HG02571 (cell line): ENCODE measurements around the gene EXOC6B.

ENCODE experiments used
- ATAC-seq: cut with Tn5 transposase; IDR thresholded peaks from one replicate; pipeline ENCODE4 v1.9.1; 2021; ENCODE audit warnings: mild to moderate bottlenecking, moderate library complexity; ENCODE audit not compliant: unreplicated experiment

Gene EXOC6B

DNA sequence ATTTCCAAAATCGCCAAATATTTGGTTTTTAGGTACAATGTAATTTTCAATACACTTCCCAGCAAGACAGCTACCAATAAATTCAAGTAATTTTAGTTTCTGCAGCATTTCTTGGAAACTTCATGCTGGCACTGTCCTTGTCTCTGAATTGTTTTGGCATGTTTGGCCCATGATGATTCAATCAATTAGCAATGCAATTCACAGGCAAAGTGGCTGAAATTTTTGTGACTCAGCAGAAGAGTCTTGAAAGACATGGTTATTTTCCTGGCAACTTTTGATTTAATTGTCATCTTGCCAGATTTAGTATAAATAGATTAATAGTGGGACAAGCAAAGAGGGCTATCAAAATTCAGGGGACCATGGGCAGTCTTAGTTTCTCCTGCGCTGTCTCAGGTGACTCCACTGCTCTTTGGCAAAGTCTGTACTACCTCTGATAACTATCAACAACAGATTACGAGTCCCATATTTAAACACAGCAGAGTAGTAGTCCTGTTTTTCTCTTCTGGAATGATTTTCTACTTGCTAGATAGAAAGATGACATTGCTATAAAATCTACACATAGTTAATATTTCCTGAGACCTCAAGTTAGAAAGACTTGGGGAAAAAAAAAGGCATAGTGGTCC, 589.3 kb downstream of the EXOC6B start:
- no peak for ATAC-seq

DNA sequence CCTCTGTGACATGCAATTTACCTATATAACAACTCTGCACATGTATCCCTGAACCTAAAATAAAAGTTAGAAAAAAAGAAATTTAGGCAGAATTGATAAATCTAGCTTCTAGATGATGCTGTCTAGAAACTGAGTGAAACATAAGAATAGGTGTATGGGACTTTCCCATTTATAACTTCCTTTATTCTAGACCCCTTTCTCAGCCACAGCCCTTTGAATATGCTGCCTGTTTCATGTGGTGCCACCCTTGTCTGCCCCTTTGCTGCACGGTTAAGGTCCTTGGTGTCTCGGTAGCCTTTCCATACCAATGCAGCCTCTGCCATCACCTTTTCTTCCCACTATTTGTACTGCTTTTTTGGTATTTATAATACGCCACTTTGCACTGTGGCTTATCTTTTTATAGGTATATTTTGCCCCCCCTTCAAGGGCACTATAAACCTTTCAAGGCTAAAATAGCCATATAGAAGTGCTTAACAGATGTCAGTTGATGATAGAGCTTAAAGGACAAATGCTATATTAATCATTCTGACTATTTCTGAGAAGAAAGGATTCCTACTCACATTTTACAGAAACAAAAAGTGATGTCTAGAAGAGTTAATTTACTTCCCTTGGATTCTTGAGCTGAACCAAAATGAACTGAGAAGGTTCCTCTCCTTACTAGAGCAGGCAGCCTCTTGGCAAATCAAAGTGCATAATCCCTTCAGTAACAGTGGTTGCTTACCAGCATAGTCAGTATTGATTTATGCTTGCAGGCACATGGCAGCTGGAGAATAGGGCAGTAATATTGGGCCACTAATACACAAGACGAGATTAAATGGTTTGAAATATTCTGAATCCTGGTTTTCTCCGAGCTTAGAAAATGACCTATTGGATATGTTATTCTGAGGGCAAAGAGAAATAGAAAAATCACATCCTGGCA, 590.1 kb downstream of the EXOC6B start:
- ATAC-seq, result no peak

DNA sequence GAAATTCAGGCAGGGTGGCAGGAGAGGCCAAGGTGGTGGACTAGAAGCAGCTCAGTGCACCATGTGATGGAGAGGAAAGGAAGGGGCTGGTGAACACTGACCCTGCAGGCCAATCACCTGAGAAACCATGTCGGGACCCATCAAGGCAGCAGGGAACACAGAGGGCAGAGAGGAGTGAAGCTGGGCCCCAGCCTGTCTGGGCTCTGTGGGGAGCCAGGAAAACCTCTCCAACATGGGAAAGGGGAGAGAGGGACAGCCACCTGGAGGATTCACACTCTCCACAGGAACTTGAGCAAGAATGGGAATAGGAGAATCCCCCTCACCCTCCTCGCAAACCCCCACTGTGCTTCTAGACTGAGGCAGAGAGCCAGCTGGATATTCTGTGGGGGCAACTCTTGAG, 592.6 kb downstream of the EXOC6B start:
- no peak for ATAC-seq

DNA sequence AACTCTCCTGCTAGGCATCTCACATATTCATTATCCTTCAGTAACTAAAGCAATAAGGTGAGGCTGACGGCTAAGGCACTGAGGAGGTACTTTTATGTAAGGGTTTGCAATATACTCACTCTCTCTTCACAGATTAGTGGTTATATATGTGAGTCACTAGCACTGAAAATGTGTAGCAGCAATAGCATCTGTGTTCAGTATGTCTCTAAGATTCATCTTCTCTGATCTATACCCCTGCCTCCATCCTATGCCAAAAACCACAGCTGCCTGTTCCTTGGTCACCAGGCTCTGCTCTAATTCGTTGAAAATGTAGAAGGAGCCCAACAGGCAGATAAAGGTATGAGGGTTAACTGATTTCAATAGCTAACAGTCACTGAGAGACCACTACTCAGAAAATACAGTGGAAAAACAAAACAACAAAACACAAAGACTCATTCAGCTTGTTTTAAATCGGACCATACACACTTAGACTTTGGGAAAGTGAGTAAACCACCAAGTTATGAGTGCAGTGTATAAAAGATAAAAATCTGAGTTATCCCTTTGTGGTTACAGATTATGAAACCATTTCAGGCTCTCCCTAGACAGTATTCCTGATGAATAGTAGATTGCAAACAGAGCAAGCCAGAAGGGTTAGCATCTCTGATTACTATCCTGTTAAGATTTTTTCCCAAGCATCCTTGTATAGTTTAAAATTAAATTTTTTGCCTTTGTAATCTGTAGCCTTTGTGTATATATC, 602.8 kb downstream of the EXOC6B start:
- ATAC-seq, result no peak

DNA sequence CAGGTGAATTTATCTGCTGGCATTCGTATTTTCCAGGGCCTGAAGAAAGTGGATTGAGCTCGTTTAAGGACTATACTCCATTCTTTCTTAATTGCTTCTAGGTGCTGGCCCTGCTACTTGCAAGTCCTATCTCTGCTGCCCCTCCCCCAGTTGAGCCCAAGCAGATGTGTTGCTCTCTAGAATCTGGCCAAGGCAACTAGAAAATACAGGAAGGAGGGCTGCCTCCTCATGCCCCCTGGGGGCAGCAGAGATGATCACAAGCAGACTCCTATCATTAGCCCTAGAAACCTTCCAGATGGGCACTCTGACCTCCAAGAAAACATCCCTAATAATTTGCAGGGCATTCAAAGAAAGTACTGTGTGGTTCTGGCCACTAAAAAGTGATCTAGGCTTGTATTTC, 605.7 kb downstream of the EXOC6B start:
- no peak for ATAC-seq

DNA sequence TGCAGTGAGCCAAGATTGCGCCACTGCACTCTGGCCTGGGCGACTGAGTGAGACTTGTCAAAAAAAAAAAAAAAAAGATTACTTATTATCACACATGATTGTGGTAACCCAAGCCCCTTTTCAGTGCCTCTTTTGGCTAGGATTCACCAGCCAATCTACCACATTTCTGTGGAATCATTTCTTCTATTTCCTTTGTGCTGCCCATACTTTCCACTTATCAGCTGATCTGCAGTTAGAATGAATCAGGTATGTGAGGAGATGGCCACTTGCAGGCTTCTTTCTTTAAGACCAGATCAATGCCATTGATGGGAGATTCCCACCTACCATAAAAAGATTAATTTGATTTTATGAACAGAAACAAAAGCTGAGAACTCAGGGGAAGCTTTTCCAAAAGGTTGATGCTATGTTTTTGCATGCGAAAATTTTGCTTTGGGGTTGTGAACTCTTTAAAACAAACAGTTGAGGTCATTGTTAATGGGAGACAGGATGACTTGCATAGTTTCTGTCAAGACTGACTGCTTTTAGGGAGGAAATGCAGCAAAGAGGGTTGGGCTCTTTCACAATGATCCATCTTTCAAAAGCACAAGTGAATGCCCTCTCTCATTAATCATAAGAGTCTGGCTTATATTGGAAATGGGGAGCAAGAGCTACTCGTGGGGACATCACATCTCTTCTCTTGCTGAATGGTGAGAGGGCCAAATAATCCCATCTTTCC, 611.2 kb downstream of the EXOC6B start:
- no peak for ATAC-seq

DNA sequence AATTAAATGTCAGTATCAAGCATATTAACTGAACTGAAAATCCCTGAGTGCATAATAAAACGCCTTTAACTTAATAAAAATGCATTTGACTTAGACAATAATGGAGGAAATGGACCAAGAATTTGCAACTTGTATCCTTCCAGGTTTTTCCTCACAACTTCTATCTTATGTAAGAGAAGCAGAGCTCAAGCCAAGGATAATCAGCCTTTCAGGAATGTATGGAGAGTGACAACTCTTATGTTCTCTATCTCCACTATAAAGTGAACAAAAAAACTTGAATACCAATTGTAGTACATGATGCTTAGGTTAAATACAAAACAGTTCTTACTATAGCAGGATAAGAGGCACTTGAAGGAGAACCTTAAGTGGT, 613.4 kb downstream of the EXOC6B start:
- no peak for ATAC-seq

DNA sequence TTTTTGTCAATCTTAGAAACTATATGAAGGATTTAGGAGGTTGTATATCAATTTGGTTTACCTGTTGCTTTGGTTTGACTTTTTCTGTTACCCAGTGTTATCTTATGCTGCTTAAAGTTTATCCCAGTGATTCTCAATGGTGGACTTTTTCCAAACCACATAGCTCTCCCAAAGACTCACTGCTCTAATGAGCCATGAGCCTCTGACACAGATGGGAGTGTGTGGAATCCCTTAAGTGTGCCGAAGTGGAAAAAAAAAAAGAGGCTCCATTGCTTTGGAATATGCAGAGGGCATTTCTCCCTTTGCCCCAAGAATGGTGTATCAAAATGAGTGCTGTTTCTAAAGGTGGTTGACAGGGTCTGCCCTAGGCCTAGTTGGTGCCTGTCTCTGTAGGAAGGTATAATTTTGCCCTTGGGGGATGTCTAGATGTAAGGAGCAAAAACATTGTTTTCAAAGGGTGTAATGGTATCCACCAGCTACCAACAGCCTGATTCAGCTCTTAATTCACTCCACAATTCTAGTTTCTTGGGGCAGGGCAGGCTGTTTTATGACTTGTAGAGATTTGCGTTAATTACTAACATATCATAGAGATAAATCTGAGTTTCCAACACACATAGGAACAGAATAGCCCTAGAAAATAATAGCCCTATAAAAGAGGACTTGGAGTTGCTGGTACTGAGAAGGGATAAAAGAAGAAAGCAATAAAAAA, 613.9 kb downstream of the EXOC6B start:
- no peak for ATAC-seq

DNA sequence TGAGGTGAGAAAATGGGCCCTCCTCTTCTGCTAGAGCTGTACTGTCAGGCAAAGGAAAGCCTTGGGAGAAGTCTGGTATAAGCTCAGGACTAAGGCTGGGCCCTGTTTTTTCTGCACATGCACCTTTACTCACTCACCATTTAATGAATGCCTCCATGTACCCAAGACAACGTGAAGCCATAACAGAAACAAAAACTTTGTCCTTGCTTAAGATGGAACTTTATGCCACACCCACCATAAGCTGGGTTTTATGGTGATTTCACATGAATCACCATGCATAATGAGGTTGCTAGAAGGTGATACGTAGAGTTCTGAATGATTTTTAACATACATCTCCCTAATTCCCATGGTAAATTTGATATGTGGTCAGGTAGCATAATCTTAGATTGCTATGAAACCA, 614.5 kb downstream of the EXOC6B start:
- ATAC-seq, result no peak

DNA sequence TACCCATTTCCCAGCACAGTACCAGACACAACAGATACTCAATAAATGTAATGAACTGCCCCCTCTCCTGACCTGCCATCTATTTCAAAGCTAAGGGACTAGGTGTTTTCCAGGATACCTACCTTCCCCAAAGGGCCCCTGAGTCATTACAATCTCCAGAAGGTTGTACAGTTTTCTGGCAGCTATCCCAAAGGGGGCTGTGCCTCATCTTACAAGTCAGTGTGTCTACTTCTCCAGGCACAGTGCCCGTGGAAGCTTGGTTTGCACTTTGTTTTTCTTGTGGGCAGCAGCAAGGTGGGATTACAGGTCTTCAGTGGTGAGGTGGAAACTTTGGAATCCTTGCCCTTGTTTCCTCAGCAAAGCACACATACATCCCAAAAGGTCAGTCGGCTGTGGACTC, 615.4 kb downstream of the EXOC6B start:
- ATAC-seq, result no peak

DNA sequence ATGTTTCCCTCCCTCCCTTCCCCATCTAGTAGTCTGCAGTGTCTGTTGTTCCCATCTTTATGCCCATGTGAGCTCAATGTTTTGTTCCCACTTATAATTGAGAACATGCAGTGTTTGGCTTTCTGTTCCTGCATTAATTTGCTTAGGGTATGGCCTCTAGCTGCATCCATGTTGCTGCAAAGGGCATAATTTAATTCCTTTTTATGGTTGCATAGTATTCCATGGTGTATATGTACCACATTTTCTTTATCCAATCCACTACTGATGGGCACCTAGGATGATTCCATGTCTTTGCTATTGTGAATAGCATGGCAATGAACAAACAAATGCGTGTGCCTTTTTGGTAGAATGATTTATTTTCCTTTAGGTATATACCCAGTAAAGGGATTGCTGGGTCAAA, 617.6 kb downstream of the EXOC6B start:
- ATAC-seq, result no peak

DNA sequence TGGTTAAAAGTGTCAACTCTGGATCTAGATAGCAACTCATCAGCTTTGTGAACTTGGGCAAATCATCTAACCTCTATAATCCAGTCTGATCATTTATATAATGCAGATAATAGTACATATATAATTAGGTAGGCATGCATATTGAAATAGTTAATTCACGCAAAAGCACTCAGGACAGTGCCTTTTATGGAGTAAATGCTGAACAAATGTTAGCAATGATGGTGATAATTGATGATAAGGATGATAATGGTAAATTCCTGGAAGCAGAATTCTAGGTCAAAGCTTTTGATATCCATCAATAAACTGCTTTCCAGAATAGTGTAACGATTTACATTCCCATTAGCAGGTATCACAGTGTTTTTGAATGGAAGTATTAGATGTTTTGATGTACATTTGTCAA, 618.5 kb downstream of the EXOC6B start:
- ATAC-seq, result no peak

DNA sequence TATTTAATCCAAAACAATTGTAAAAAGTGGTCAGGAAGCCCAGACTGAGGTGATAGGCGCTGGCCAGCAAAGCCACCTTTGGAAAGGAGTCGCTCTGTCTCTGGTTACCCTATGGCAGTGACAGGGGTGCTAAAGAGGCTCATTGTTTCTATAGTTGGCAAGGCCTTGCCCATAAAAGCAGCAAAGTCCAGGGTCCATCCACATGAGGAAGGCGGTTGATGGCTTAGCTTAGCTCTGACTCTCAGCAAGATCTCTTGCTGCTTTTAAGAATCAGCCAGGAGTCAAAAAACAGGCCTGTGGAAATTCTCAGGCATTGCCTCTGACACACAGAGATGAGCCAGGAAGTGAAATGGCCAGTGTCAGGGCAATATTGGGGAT, 620.3 kb downstream of the EXOC6B start:
- ATAC-seq, result no peak

DNA sequence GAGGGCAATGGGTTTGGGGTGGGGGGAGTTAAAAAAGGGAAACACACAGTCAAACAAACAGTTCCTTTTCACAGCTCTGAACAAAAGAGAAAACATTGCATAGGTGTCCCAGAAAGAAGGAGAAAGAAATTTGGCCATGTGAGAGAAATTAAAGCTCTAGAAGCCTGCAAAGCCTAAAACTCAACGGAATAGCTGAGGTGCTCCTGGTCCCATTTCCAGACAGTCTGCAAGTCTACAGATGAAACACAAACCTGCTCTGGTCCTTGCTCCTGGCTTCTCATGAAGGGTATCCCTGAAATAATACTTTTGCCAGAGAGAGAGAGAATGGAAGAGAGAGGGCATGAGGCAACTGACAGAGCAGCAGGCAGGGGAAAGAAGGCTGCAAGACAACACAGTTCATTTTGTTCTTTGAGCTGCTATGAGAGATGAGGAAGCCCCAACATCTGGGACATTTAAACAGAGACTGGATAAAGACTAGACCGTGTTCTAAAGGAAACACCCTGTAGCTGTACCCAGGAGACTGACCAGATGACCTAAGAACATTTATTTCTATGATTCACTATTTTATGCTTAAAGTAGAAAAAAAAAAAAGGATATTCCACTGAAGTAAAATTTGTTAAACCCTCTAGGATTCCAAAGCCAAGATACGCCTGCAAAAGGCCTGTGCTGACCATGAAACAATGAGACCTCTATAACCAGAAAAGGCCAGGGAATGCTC, 620.9 kb downstream of the EXOC6B start:
- ATAC-seq, result no peak

DNA sequence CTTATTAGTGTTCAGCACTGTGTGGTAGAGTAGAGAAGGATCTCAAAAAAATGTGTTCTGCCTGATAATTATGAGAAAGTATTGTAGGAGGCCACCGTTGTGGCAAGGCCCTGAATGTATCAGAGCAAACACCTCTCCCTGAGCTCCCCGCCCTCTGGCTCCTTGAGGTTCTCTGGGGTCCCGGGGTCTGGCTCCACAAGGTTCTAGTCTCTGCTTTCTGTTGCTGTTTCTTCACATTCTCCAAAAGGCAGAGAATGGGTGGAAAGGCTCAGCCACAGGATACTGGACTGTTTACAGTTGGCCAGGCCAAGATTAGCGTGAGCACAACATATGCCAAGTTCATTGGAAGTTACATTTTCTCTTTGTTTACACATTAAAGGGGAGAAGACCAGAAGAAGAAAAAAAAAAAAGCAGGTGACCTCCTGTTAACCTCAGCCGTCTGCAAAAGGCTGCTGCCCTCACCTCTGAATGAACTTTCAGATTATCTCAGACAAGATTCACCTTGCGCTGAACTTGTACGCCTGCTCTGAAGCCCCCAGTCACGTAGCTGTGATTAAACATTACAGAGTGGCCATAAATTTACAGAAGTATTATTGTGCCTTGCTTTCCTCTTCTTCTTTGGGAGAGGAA, 621.6 kb downstream of the EXOC6B start:
- no peak for ATAC-seq

DNA sequence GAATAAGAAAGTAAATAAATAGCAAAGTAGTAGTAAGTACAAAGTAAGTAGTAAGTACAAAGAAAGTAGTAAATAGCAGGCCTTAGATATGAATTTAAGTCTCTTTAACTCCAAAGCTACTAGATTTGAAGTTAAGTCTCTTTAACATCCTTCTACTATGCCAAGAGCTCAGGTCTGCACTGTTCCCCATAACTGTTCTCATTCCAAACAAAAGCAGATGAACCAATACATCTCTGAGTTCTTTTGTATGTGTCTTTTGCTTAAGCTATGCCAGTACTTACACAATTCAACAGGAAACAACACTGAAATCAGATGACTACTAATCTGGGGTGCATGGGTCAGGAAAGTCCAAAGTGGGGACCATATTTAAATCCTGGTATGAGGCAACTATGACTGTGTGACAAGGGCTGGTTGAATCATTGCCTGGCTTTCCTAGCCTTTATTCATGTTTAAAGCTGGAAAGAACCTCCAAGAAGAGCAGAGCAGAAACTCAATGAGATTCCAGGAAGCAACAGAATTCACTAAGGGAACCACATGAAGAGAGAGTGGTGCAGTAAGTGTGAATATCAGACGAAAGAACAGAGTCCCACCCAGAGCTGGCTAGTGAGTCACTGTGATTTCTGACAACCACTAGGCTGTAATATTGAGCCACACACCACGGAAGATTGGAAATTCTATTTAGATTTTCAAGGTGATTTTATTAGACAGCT, 627.1 kb downstream of the EXOC6B start:
- ATAC-seq, result no peak

DNA sequence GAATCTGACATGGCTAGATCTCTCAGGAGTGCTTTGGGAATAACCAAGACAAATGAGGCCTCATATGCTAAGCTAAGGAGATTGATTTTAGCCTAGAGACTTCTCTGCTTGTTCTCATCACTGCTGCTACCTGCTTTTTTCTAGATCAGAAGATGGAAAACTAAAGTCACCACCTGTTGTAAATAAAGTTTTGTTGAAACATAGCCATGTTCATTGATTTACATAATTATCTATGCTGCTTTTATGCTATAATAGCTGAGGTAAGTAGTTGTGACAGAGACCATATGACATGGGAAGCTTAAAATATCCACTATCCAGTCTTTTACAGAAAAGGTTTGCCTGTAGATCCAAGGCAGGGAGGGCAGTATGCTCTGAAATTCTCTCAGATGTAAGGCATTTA, 632.1 kb downstream of the EXOC6B start:
- ATAC-seq, result no peak

DNA sequence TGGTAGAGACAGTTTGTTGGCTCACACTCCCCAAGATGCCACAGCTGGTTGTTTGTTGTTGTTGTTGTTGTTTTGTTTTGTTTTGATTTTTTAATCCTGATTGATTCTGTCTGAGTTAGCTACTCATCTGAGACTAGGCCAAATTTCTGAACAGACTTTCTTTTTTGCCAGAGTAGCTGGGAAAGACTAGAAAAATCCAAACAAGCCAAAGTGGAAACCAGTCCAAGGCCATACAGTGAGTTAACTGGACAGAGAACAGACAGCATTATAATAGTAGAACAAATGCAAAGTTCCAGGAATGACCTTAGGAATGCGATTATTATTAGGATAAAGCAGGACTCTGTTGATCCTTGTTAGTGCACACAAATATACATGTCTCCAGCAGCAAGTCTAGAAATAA, 634.4 kb downstream of the EXOC6B start:
- no peak for ATAC-seq

DNA sequence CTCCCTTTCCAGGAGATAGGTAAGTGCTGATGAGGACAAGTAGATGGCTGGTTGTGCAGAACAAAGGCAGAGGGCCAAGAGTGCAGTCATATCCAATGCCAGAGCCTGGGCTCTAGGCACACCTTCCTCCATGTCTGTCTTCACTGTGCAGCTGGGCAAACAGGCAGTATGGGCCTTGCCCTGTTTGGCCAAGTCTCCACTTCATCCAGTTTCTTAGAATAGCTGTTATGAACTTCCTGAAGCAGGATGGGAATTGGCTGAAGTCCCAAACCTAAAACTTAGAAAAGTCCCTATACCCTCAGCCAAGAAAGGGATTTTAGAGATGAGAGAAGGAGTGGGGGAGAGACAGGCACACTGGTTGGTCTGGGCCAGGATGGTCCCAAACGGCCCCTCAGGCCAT, 640.6 kb downstream of the EXOC6B start:
- no peak for ATAC-seq
